CD14-positive monocyte (primary cell): ENCODE data around the gene ZNF423. TPM values are rescaled to one million over a fixed set of nuclear protein-coding genes. Genes with fewer than 3 reads are reported as not detected.

Experiments used
- DNase-seq, 3 donors: peaks; one replicate each; pipeline ENCODE4 v3.0.0-alpha.2; 2011 to 2022
- H2AFZ ChIP-seq: 2 replicates; pipeline ENCODE4 v1.6.0; 2012; ENCODE audit warnings: mild to moderate bottlenecking, low read depth, low read length, inconsistent platforms; ENCODE audit not compliant: insufficient read depth, poor library complexity, severe bottlenecking
- H3K27ac ChIP-seq, 2 donors: 1 replicate in 1 of 2; 2 replicates in 1 of 2; pipeline ENCODE4 v1.5.1; 2012 to 2013; ENCODE audit warnings: low read length in 2 of 2, control low read depth in 1 of 2, inconsistent platforms in 1 of 2, low read depth in 1 of 2, mild to moderate bottlenecking in 1 of 2
- H3K27me3 ChIP-seq, 2 donors: one replicate each; pipeline versions ENCODE4 v1.6.0 to v1.6.1; 2011 to 2013; ENCODE audit warnings: low read length in 2 of 2; ENCODE audit not compliant: control insufficient read depth in 2 of 2, insufficient read depth in 2 of 2
- H3K36me3 ChIP-seq, 2 donors: replicated peaks in 1 of 2; 1 replicate in 1 of 2; 2 replicates in 1 of 2; pipeline versions ENCODE4 v1.5.1 to v1.6.1; 2012 to 2013; ENCODE audit warnings: low read length in 2 of 2, control low read depth in 1 of 2, inconsistent platforms in 1 of 2, mild to moderate bottlenecking in 1 of 2; ENCODE audit not compliant: insufficient read depth in 2 of 2, control insufficient read depth in 1 of 2
- H3K4me1 ChIP-seq, 2 donors: 1 replicate in 1 of 2; 2 replicates in 1 of 2; pipeline versions ENCODE4 v1.5.1 to v1.6.1; 2012 to 2013; ENCODE audit warnings: low read length in 2 of 2, control low read depth in 1 of 2, inconsistent platforms in 1 of 2, mild to moderate bottlenecking in 1 of 2, moderate library complexity in 1 of 2; ENCODE audit not compliant: insufficient read depth in 2 of 2, control insufficient read depth in 1 of 2
- H3K4me2 ChIP-seq: replicated peaks from 2 replicates; pipeline ENCODE3; 2012; ENCODE audit warnings: low read length, moderate library complexity, mild to moderate bottlenecking; ENCODE audit not compliant: poor library complexity, severe bottlenecking; ENCODE audit errors: extremely low read depth
- H3K4me3 ChIP-seq, 3 experiments: fragments of 200-600 bp in 1 of 3; sonication (generic) in 1 of 3; replicated peaks in 1 of 3; 1 replicate in 2 of 3; 2 replicates in 1 of 3; pipeline ENCODE4 v1.5.1; 2011 to 2013; ENCODE audit warnings: low read length in 3 of 3, mild to moderate bottlenecking in 3 of 3, control low read depth in 2 of 3, low read depth in 2 of 3, inconsistent platforms in 1 of 3, moderate library complexity in 1 of 3
- H3K79me2 ChIP-seq: 2 replicates; pipeline ENCODE4 v1.6.0; 2012; ENCODE audit warnings: mild to moderate bottlenecking, control low read depth, inconsistent platforms, low read length, moderate library complexity; ENCODE audit not compliant: insufficient read depth
- H3K9ac ChIP-seq: 2 replicates; pipeline ENCODE4 v1.6.0; 2017; ENCODE audit warnings: low read length, mild to moderate bottlenecking; ENCODE audit not compliant: insufficient read depth, poor library complexity, severe bottlenecking
- H3K9me3 ChIP-seq, 2 donors: replicated peaks in 1 of 2; 1 replicate in 1 of 2; 2 replicates in 1 of 2; pipeline versions ENCODE4 v1.5.1 to v1.6.1; 2012 to 2013; ENCODE audit warnings: low read length in 2 of 2, control low read depth in 1 of 2; ENCODE audit not compliant: control insufficient read depth in 1 of 2, insufficient read depth in 1 of 2
- H4K20me1 ChIP-seq: 2 replicates; pipeline ENCODE4 v1.6.0; 2012; ENCODE audit warnings: mild to moderate bottlenecking, low read length, control low read depth, moderate library complexity; ENCODE audit not compliant: insufficient read depth
- H3K27ac Mint-ChIP-seq, 7 donors: one replicate each; pipeline ENCODE4 v1.8.0; 2020; ENCODE audit warnings: mild to moderate bottlenecking in 7 of 7, mixed read lengths in 7 of 7, moderate library complexity in 6 of 7, inconsistent platforms in 2 of 7
- H3K27me3 Mint-ChIP-seq, 3 donors: one replicate each; pipeline ENCODE4 v1.8.0; 2021 to 2022; ENCODE audit warnings: low read depth in 3 of 3, mild to moderate bottlenecking in 3 of 3, mixed read lengths in 3 of 3, moderate library complexity in 3 of 3, inconsistent platforms in 1 of 3
- H3K36me3 Mint-ChIP-seq, 2 donors: one replicate each; pipeline ENCODE4 v1.8.0; 2020; ENCODE audit warnings: mixed read lengths in 2 of 2, inconsistent platforms in 1 of 2, mild to moderate bottlenecking in 1 of 2
- H3K4me1 Mint-ChIP-seq: one replicate; pipeline ENCODE4 v1.8.0; 2020; ENCODE audit warnings: mild to moderate bottlenecking, mixed read lengths
- H3K4me3 Mint-ChIP-seq, 2 donors: one replicate each; pipeline ENCODE4 v1.8.0; 2020; ENCODE audit warnings: mild to moderate bottlenecking in 2 of 2, mixed read lengths in 2 of 2, moderate library complexity in 1 of 2
- H3K9me3 Mint-ChIP-seq, 7 donors: one replicate each; pipeline ENCODE4 v1.8.0; 2020 to 2022; ENCODE audit warnings: mixed read lengths in 7 of 7, mild to moderate bottlenecking in 6 of 7, moderate library complexity in 6 of 7, inconsistent platforms in 2 of 7
- WGBS: methylation state at CpG from one replicate; pipeline ENCODE4 v1.1.5; 2013; ENCODE audit warnings: missing lambda C conversion rate; ENCODE audit not compliant: insufficient coverage; 5-methylcytosine and 5-hydroxymethylcytosine counted together
- intact Hi-C, 2 donors: fragments of 100-400 bp; cut with micrococcal nuclease; formaldehyde crosslinking; loops; one replicate each; pipeline versions ENCODE4 v1.15.0 to v1.15.1; 2023
- polyA plus RNA-seq, 3 donors: library from polyadenylated mRNA; depleted of rRNA in 1 of 3; unstranded in 2 of 3; stranded (reverse) in 1 of 3; fragments of 300-500 nt in 2 of 3; fragments of >200 nt in 1 of 3; fragmentation: Illumina TruSeq in 2 of 3; gene quantifications; 1 replicate in 2 of 3; 2 replicates in 1 of 3; pipeline ENCODE4 v1.2.3, GENCODE V29; 2012 to 2021
- TF ChIP-seq, protein P1 (sequence below): fragments of 200-600 bp; IDR thresholded peaks from one replicate; pipeline ENCODE4 v1.8.0; 2022; ENCODE audit warnings: antibody characterized with exemption, mild to moderate bottlenecking

The ZNF423 gene
- polyA plus RNA-seq, 3 donors = not detected

- Histone ChIP-seq H4K20me1 (no peaks in the 10 kb centered on the region), H3K4me2 (no peak overlapping the region), H3K4me3 (no peak overlapping the region), H3K36me3 (no peaks in the 10 kb centered on the region), H3K9ac (no peak overlapping the region), H3K9me3 (no peaks in the 10 kb centered on the region), H3K27ac (no peak overlapping the region), H3K79me2 (no peaks in the 10 kb centered on the region), H2AFZ (no peak overlapping the region), H3K27me3 (no peaks in the 10 kb centered on the region), H3K4me1 (no peaks in the 10 kb centered on the region)
- no peaks in the 10 kb centered on the region for H3K9me3 Mint-ChIP-seq
- no peak overlapping the region for H3K27ac Mint-ChIP-seq
- H3K4me3 Mint-ChIP-seq = no peak overlapping the region
- DNase-seq = no peak
- WGBS = 96% methylated on average over 10 of the region's 13 CpGs
- no peaks in the 10 kb centered on the region for H3K36me3 Mint-ChIP-seq
- TF ChIP-seq, protein P1, sequence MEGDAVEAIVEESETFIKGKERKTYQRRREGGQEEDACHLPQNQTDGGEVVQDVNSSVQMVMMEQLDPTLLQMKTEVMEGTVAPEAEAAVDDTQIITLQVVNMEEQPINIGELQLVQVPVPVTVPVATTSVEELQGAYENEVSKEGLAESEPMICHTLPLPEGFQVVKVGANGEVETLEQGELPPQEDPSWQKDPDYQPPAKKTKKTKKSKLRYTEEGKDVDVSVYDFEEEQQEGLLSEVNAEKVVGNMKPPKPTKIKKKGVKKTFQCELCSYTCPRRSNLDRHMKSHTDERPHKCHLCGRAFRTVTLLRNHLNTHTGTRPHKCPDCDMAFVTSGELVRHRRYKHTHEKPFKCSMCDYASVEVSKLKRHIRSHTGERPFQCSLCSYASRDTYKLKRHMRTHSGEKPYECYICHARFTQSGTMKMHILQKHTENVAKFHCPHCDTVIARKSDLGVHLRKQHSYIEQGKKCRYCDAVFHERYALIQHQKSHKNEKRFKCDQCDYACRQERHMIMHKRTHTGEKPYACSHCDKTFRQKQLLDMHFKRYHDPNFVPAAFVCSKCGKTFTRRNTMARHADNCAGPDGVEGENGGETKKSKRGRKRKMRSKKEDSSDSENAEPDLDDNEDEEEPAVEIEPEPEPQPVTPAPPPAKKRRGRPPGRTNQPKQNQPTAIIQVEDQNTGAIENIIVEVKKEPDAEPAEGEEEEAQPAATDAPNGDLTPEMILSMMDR = no peak
- no peaks in the 10 kb centered on the region for H3K4me1 Mint-ChIP-seq
- peaks cover 1 to 2% (median 1%) of the 10 kb centered on the region in 3 donors for H3K27me3 Mint-ChIP-seq
- intact Hi-C loops = no loop called here
These were observed 185.3 kb downstream of the ZNF423 start for GRCh38 chr16:49670627-49671026.

DNA sequence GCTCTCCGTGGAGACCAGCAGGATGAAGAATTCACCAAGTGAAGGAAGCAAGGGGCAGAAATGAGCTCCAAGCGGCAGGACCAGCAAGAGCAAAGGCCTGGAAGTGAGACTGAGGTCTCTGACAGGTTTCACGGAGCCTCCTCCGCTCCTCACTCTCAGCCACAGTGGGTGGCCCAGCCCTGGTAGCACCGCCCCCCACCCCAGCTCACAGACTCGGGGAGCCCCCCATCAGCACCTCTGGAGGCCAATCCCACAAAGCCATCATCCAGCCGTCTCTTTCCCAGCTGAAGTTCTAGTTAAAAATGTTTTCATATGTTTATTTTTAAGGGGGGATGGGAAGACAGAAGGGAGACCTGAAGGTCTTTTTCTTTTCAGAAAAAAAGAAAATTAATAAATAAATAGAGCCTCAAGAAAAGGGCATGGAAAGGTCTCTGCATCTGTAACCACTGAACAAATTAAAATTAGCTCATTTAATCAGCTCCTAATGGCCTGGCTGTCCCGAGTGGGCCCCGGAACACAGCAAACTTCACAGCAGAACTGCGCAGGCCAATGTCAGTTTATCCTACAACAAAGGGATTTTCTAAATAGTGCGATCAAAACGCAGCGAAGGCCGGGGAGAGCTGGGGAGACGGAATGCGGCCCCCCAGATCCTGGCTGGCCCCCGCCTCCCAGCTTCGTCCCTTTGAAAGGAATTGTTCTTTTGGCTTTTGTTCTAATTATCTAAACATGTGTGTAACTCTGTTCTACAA lies 190.3 kb downstream of the ZNF423 start:
- Histone ChIP-seq H3K4me1 (no peaks in the 10 kb centered on the region), H3K79me2 (no peaks in the 10 kb centered on the region), H4K20me1 (no peaks in the 10 kb centered on the region), H2AFZ (no peak overlapping the region), H3K27me3 (no peaks in the 10 kb centered on the region), H3K4me2 (no peak overlapping the region), H3K36me3 (no peaks in the 10 kb centered on the region), H3K4me3 (no peak overlapping the region), H3K9ac (no peak overlapping the region), H3K27ac (no peak overlapping the region), H3K9me3 (no peaks in the 10 kb centered on the region)
- Mint-ChIP-seq H3K36me3 (no peaks in the 10 kb centered on the region), H3K4me1 (no peaks in the 10 kb centered on the region), H3K27ac (no peak overlapping the region), H3K9me3 (peaks cover 0 to 2% (median 0%) of the 10 kb centered on the region in 7 donors), H3K4me3 (no peak overlapping the region), H3K27me3 (peaks cover 0 to 4% (median 3%) of the 10 kb centered on the region in 3 donors)
- DNase-seq = no peak
- intact Hi-C loops = loop anchor here in 1 of 2 donors (2.0 kb wide), 1 partner anchor 21 kb away; no protein-coding TSS in a partner anchor
- TF ChIP-seq, protein P1 = no peak
- 98% methylated on average over 9 of the region's 18 CpGs for WGBS
